PFSK-1 (cell line): ENCODE results near the gene WDR43.

Experiments used
- FOXP2 ChIP-seq: optimal IDR thresholded peaks from 2 replicates; pipeline ENCODE3; 2011; ENCODE audit warnings: borderline replicate concordance, control low read depth, inconsistent platforms; ENCODE audit not compliant: insufficient read depth; ENCODE audit errors: extremely low read length, extremely low read depth
- POLR2AphosphoS5 ChIP-seq: IDR thresholded peaks from 2 replicates; pipeline ENCODE4 v1.6.1; 2012; ENCODE audit warnings: low read depth, mild to moderate bottlenecking, control low read depth, low read length, moderate library complexity
- REST ChIP-seq, 2 experiments: IDR thresholded peaks; 2 replicates each; pipeline versions ENCODE4 v1.6.1 to v1.8.0; 2011 to 2012; ENCODE audit warnings: low read depth in 2 of 2, low read length in 2 of 2, control low read depth in 1 of 2, inconsistent platforms in 1 of 2, mild to moderate bottlenecking in 1 of 2, moderate library complexity in 1 of 2; ENCODE audit not compliant: insufficient read depth in 1 of 2
- SIN3A ChIP-seq: IDR thresholded peaks from 2 replicates; pipeline ENCODE4 v1.6.1; 2012; ENCODE audit warnings: mild to moderate bottlenecking, low read length, moderate library complexity, borderline replicate concordance; ENCODE audit not compliant: insufficient read depth
- TAF1 ChIP-seq: IDR thresholded peaks from 2 replicates; pipeline ENCODE4 v1.6.1; 2012; ENCODE audit warnings: low read length, control low read depth, borderline replicate concordance; ENCODE audit not compliant: insufficient read depth

Gene WDR43

DNA sequence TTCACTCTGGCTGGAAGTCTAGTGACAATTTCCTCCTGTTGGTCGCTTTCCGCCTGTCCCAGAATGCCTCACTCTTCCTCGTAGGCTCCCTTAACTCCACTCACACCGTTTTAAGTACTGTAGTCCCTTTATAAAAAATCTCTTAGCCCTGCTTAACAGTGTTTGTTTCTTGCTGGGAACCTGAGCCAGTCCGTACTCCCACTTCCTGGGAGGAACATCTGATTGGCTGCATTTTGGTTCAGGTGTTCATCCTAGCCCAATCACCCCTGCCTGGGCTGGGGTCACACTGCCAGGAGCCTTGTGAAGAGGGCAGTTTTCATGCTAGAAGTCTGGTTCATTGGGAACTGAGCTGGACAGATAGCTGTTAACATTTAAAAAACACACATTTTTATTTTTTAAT lies 61.0 kb downstream of the WDR43 start:
- TF ChIP-seq FOXP2, result no peak
- TF ChIP-seq SIN3A, result no peak
- TF ChIP-seq POLR2AphosphoS5, result no peak
- TF ChIP-seq REST (IDR thresholded peaks at IDR 0.05; ENCODE audit: insufficient read depth in 1 of 2, low read depth in 2 of 2, low read length in 2 of 2), result no peak
- TF ChIP-seq TAF1, result no peak

DNA sequence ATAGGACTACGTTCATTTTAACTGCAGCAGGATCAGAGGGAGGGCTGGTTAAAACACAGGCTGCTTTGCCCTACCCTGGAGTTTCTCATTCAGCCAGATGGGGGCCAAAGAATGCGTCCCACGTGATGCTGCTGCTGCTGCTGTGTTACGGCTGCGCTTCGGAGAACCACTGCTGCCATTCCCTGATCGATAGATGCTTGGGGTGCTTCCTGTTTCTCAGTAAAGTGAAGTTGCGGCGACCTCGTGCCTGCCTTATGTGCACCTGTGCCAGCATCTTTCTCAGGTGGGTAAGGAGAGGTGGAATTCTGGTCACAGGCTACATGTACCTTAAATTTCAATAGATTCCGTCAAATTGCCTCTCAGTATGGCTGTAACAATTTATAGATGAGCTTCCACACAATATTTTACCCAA lies 62.0 kb downstream of the WDR43 start:
- no peak for TF ChIP-seq POLR2AphosphoS5
- TF ChIP-seq REST (IDR thresholded peaks at IDR 0.05; ENCODE audit: insufficient read depth in 1 of 2, low read depth in 2 of 2, low read length in 2 of 2), result no peak
- no peak for TF ChIP-seq SIN3A
- TF ChIP-seq FOXP2, result no peak
- TF ChIP-seq TAF1, result no peak

GRCh38 chr2:28956890-28957289 lies 62.4 kb downstream of the WDR43 start:
- no peak for TF ChIP-seq REST (IDR thresholded peaks at IDR 0.05; ENCODE audit: insufficient read depth in 1 of 2, low read depth in 2 of 2, low read length in 2 of 2)
- TF ChIP-seq SIN3A, result no peak
- no peak for TF ChIP-seq FOXP2
- TF ChIP-seq POLR2AphosphoS5, result no peak
- TF ChIP-seq TAF1, result no peak

GRCh38 chr2:28958689-28959088 lies 64.2 kb downstream of the WDR43 start:
- TF ChIP-seq SIN3A, result no peak
- no peak for TF ChIP-seq FOXP2
- no peak for TF ChIP-seq TAF1
- TF ChIP-seq REST (IDR thresholded peaks at IDR 0.05; ENCODE audit: insufficient read depth in 1 of 2, low read depth in 2 of 2, low read length in 2 of 2), result no peak
- TF ChIP-seq POLR2AphosphoS5, result no peak

DNA sequence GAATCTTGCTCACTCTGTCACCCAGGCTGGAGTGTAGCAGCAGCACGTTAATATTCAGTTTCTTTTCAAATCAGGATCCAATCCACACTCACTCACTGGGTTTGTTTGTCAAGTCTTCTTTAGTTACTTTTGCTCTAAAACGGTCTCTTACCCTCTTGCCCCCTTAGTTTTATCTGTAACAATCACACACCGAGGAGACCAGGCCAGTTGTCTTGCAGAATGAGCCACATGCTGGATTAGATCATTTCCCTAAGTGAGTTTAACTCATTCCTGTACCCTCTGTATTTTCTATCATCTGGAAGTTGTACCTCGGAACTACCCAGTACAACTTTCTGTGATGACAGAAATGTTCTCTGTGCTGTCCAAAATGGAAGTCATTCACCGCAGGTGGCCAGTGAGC lies 65.9 kb downstream of the WDR43 start:
- TF ChIP-seq REST (IDR thresholded peaks at IDR 0.05; ENCODE audit: insufficient read depth in 1 of 2, low read depth in 2 of 2, low read length in 2 of 2), result no peak
